Mucosa of stomach (tissue), 1 donor: Measurements from ENCODE around the gene MEGF6.

ENCODE experiments used
- H3K27me3 ChIP-seq: one replicate; pipeline ENCODE4 v1.7.0; 2013; ENCODE audit warnings: mild to moderate bottlenecking, low read length; ENCODE audit not compliant: control insufficient read depth, insufficient read depth
- H3K36me3 ChIP-seq: one replicate; pipeline ENCODE4 v1.7.0; 2013; ENCODE audit warnings: low read length; ENCODE audit not compliant: control insufficient read depth, insufficient read depth
- H3K4me1 ChIP-seq: one replicate; pipeline ENCODE4 v1.7.0; 2013; ENCODE audit warnings: mild to moderate bottlenecking, low read length; ENCODE audit not compliant: control insufficient read depth, insufficient read depth
- H3K4me3 ChIP-seq: one replicate; pipeline ENCODE4 v1.7.0; 2013; ENCODE audit warnings: low read length
- H3K9ac ChIP-seq: one replicate; pipeline ENCODE4 v1.7.0; 2013; ENCODE audit warnings: mild to moderate bottlenecking, low read length, moderate library complexity
- H3K9me3 ChIP-seq: one replicate; pipeline ENCODE4 v1.7.0; 2013; ENCODE audit warnings: mild to moderate bottlenecking, low read length, moderate library complexity; ENCODE audit not compliant: control insufficient read depth
- donor health status: Pancreatic carcinoma.

The MEGF6 gene

GRCh38 chr1:3504822-3505153, 106.5 kb downstream of the MEGF6 start:
- Histone ChIP-seq H3K27me3 (no peaks in the 10 kb centered on the region), H3K9ac (no peak overlapping the region), H3K4me1 (no peaks in the 10 kb centered on the region), H3K4me3 (no peak overlapping the region), H3K9me3 (no peaks in the 10 kb centered on the region), H3K36me3 (no peaks in the 10 kb centered on the region)

- Histone ChIP-seq H3K27me3 (no peaks in the 10 kb centered on the region), H3K4me3 (no peak overlapping the region), H3K4me1 (no peaks in the 10 kb centered on the region), H3K9me3 (no peaks in the 10 kb centered on the region), H3K36me3 (no peaks in the 10 kb centered on the region), H3K9ac (no peak overlapping the region)
Measured at GRCh38 chr1:3504151-3504821, 107.0 kb downstream of the MEGF6 start.

GRCh38 chr1:3503525-3503886, 107.8 kb downstream of the MEGF6 start:
- Histone ChIP-seq H3K9ac (no peak overlapping the region), H3K27me3 (no peaks in the 10 kb centered on the region), H3K36me3 (no peaks in the 10 kb centered on the region)

GRCh38 chr1:3502641-3503524, 108.4 kb downstream of the MEGF6 start:
- Histone ChIP-seq H3K9ac (no peak overlapping the region), H3K4me3 (no peak overlapping the region), H3K9me3 (no peaks in the 10 kb centered on the region), H3K27me3 (no peaks in the 10 kb centered on the region), H3K4me1 (no peaks in the 10 kb centered on the region), H3K36me3 (no peaks in the 10 kb centered on the region)

More at GRCh38 chr1:3503525-3503886, 107.8 kb downstream of the MEGF6 start:
- Histone ChIP-seq H3K9me3 (no peaks in the 10 kb centered on the region), H3K4me3 (no peak overlapping the region), H3K4me1 (no peaks in the 10 kb centered on the region)

GRCh38 chr1:3501856-3502640, 109.3 kb downstream of the MEGF6 start:
- Histone ChIP-seq H3K9me3 (no peaks in the 10 kb centered on the region), H3K27me3 (no peaks in the 10 kb centered on the region), H3K36me3 (no peaks in the 10 kb centered on the region), H3K4me1 (no peaks in the 10 kb centered on the region), H3K9ac (no peak overlapping the region), H3K4me3 (no peak overlapping the region)

GRCh38 chr1:3501437-3501836, 109.9 kb downstream of the MEGF6 start:
- Histone ChIP-seq H3K4me1 (no peaks in the 10 kb centered on the region), H3K27me3 (no peaks in the 10 kb centered on the region), H3K36me3 (no peaks in the 10 kb centered on the region), H3K9me3 (no peaks in the 10 kb centered on the region), H3K9ac (no peak overlapping the region), H3K4me3 (no peak overlapping the region)

GRCh38 chr1:3500265-3500835, 111.0 kb downstream of the MEGF6 start:
- no peak overlapping the region for H3K9ac ChIP-seq
- H3K4me3 ChIP-seq: no peak overlapping the region
- H3K27me3 ChIP-seq: no peaks in the 10 kb centered on the region
- no peaks in the 10 kb centered on the region for H3K9me3 ChIP-seq
- no peaks in the 10 kb centered on the region for H3K36me3 ChIP-seq
- no peaks in the 10 kb centered on the region for H3K4me1 ChIP-seq

GRCh38 chr1:3499611-3500010, 111.7 kb downstream of the MEGF6 start:
- Histone ChIP-seq H3K27me3 (no peaks in the 10 kb centered on the region), H3K36me3 (no peaks in the 10 kb centered on the region), H3K9me3 (no peaks in the 10 kb centered on the region), H3K4me1 (no peaks in the 10 kb centered on the region), H3K4me3 (no peak overlapping the region), H3K9ac (no peak overlapping the region)

- Histone ChIP-seq H3K36me3 (no peaks in the 10 kb centered on the region), H3K9me3 (no peaks in the 10 kb centered on the region), H3K4me1 (no peaks in the 10 kb centered on the region), H3K27me3 (no peaks in the 10 kb centered on the region), H3K9ac (no peak overlapping the region), H3K4me3 (no peak overlapping the region)
Measured at GRCh38 chr1:3498986-3499385, 112.3 kb downstream of the MEGF6 start.

- no peaks in the 10 kb centered on the region for H3K9me3 ChIP-seq
- no peaks in the 10 kb centered on the region for H3K27me3 ChIP-seq
- no peaks in the 10 kb centered on the region for H3K36me3 ChIP-seq
- H3K4me1 ChIP-seq: no peaks in the 10 kb centered on the region
- H3K4me3 ChIP-seq: no peak overlapping the region
- no peak overlapping the region for H3K9ac ChIP-seq
Measured at GRCh38 chr1:3498246-3498930, 112.9 kb downstream of the MEGF6 start.

GRCh38 chr1:3497521-3497920, 113.8 kb downstream of the MEGF6 start:
- Histone ChIP-seq H3K27me3 (no peaks in the 10 kb centered on the region), H3K9ac (no peak overlapping the region), H3K4me1 (no peaks in the 10 kb centered on the region), H3K4me3 (no peak overlapping the region), H3K36me3 (no peaks in the 10 kb centered on the region), H3K9me3 (no peaks in the 10 kb centered on the region)
